Activated gamma-delta T cell (primary cell): ENCODE measurements around the gene RIPOR3.
"Not testable (repeated sequence)": the region's sequence is repeated elsewhere in the genome, so short reads cannot be mapped to it uniquely, and the experiment has no call there.

ENCODE experiments used
- DNase-seq: peaks from one replicate; lab custom pipeline; 2025; lab: John Stamatoyannopoulos, UW

Gene RIPOR3

GRCh38 chr20:50658804-50659380 is 32.5 kb downstream of the RIPOR3 start:
- DNase-seq, result no peak

DNA sequence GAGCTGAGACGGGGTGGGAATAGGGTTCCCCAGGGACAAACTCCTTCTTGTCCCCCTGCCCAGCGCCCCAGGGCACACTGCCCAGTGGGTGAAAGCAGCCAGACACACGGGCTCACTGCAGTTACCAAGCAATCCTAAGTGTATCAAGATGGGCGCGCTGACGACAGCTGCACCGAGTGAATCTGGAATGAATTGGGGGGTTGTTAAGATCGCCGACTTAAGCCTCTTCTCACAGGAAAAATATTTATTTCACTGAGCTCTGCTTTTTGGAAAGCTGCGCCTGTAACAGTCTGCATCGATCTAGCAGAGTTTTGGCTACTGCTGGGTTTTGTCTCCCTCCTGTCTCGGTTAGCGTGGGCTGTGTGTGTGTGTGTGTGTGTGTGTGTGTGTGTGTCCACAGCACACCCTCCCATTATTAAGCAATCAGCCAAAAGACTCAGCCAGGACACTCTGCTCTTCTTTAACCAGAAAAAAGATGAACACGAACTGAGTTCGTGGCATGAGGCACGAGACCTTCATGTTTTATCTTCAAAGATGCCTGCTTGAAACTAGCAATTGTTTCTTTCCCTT is 35.9 kb downstream of the RIPOR3 start:
- no peak for DNase-seq

GRCh38 chr20:50654904-50655303 is 36.4 kb downstream of the RIPOR3 start:
- no peak for DNase-seq

- no peak for DNase-seq
Measured at GRCh38 chr20:50652702-50653294, 38.5 kb downstream of the RIPOR3 start.

DNA sequence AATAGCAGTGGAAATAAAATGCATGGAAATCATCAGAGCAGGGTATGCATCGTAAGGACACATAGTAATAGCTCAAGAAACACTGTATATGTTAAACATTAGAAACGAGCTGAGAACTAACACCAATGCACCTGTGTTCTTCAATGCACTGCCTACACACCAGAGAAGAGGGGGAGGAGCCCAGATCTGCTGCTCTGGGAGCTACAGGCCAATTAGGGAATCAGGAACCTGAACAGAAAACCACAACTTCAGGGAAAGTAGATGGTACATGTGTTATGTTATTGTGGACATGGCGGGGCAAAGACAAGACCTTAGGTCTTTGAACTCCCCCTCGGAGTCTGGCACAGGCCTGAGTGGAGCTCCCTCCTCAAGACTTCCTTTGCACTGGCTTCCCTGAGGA is 39.7 kb downstream of the RIPOR3 start:
- DNase-seq, result no peak

DNA sequence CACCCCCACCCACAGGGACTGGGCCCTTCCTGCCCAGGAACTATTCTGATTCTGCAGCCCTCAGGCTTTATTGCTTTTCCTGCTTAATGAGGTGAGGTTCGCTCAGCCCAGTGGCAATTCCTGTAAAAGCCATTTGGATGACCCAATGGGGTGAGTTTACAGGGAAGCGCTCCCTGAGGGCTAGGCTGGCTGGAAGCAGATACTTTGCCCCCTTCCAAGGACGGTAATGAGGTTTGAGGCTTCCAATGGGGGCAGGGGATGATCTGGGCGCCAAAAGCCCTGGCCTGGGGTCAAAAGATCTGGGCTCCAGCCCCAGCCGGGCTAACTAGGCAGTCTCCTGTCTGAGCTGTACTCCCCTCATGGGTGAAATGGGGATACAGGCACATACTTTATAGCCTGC is 41.8 kb downstream of the RIPOR3 start:
- no peak for DNase-seq

DNA sequence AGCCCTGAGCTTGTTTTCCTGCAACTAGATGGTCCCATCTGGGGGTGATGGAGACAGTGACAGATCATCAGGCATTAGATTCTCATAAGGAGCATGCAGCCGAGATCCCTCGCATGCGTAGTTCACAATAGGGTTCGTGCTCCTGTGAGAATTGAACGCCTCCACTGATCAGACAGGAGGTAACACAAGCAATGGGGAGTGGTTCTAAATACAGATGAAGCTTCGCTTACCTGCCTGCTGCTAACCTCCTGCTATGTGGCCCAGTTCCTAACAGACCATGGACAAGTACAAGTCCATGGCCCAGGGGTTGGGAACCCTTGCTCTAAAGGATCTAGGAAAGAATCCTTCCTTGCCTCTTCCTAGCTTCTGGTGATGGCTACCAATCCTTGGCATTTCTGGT is 42.7 kb downstream of the RIPOR3 start:
- DNase-seq, result no peak

DNA sequence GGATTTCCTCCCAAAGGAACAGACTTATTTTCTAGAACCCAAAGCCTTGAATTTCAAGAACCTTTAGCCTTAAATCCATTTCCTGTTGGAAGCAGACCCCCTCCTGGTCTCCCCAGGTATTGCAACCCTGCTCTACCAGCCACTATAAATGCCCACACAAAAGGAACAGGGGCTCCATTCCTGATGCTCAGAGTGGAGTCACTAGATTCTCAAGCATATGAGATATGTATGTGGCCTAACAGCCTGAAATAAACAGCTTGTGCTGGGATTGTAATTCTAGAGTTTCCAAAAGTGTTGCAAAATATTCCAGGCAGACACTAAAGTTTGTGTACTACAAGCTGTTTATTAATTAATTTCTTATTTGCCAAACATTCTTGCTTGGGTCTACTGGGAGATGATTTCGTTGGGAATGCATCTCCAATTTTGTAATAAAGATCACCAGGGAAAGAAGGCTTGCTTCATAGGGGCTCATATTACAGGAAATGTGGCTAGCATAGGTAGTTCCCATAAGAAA is 44.8 kb downstream of the RIPOR3 start:
- no peak for DNase-seq

GRCh38 chr20:50645253-50646068 is 45.9 kb downstream of the RIPOR3 start:
- DNase-seq, result no peak

DNA sequence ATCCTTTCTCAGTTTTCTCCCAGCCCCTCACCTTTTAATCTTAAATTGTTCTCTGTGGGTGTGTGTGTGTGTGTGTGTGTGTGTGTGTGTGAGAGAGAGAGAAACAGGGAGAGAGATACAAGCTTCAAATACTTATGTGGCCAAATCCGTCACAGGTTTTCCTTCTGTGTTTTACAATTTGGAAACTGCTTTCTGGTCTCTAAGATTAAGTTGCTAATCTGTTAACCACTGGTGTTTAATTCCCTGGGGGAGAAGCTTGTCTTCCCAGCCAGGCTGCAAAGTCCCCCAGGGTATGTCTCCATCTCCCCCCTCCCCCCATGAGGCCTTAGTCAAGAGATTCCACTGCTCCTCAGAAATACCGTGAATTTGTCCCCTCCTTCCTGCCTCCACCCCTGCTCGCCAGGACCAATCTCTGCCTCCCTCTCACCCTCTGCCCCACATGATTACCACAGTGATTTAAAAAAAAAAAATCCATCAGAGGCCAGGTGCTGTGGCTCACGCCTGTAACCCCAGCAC is 49.0 kb downstream of the RIPOR3 start:
- DNase-seq, result no peak

- DNase-seq, result not testable (repeated sequence)
Measured at GRCh38 chr20:50641625-50642287, 49.6 kb downstream of the RIPOR3 start.

GRCh38 chr20:50639971-50640711 is 51.2 kb downstream of the RIPOR3 start:
- DNase-seq, result not testable (repeated sequence)

GRCh38 chr20:50638015-50638847 is 53.1 kb downstream of the RIPOR3 start:
- DNase-seq, result not testable (repeated sequence)

DNA sequence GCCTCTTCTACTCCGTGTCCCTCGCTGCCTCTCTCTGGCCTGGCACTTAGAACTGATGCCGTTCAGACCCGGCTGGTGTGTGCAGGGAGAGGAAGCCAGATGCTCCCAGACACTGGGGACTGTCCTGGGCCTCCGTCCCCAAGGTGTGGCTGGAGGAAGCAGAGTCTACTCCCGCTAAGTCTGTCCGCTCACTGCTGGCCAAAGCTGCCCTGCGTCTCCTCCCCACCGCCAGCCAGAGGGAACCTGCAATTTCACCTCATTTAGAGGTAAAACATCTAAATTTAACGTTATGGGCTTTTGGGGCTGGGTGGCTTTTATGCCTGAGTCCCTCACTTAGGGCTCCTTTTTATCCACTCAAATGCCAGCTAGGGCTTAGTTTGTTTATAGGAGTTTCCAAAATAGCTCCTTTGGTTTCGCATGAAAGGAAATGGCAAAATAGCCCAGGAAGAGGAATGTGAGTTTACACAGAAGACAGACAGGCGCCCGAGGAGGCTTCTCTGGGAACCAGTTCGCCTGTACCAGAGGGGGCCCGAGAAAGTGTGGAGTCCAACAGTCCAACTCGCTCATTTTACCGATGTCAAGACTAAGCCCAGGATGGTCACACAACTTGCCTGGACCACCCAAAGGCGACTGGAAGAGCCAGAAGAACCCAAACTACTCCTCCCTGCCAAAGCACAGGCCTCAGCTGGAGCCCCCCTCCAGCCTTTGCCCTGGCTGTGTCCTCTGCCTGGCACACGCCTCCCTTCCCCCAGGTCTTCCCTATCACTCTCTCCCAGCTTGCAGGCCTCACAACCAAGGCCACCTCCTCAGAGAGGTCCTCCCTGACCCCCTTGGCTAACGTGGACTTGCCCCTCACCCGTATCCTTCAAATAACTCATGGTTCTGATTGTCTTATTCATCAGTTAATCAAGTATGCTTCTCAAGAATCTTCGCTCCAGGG is 54.5 kb downstream of the RIPOR3 start:
- DNase-seq, result no peak

- DNase-seq, result no peak
Measured at GRCh38 chr20:50635676-50636600, 55.4 kb downstream of the RIPOR3 start.

- no peak for DNase-seq
Measured at GRCh38 chr20:50635014-50635557, 56.3 kb downstream of the RIPOR3 start.

- DNase-seq, result no peak
Measured at GRCh38 chr20:50634191-50634590, 57.2 kb downstream of the RIPOR3 start.

GRCh38 chr20:50633361-50633760 is 58.0 kb downstream of the RIPOR3 start:
- DNase-seq, result no peak
